Measurements from ENCODE around the gene WSCD2. TPM values are rescaled to one million over a fixed set of nuclear protein-coding genes. Genes with fewer than 3 reads are reported as not detected.
A peak's percentile ranks its signal among the peaks of the same experiment; 100 is the strongest.

WSCD2 gene
- total RNA-seq, 3 donors from 2014 or later = 0.53 to 2.0 (median 0.72) TPM

- TF ChIP-seq CTCF (IDR thresholded peaks at IDR 0.05) = no peak
- Histone ChIP-seq H3K4me3 (no peak overlapping the region), H3K4me1 (ENCODE audit: low read depth) (no peaks in the 10 kb centered on the region), H3K9me3 (no peaks in the 10 kb centered on the region), H3K36me3 (ENCODE audit: low read depth) (no peaks in the 10 kb centered on the region)
- ATAC-seq = peak; percentile 28
- DNase-seq = no peak
- intact Hi-C loops (cut with DNase I, micrococcal nuclease) = no loop called here
Measured at GRCh38 chr12:108297895-108298760, 169.0 kb downstream of the WSCD2 start.

GRCh38 chr12:108298761-108299275 is 169.7 kb downstream of the WSCD2 start:
- H3K4me1 ChIP-seq (ENCODE audit: low read depth) = no peaks in the 10 kb centered on the region
- DNase-seq = no peak
- ATAC-seq = no peak
- intact Hi-C loops (cut with DNase I, micrococcal nuclease) = no loop called here
- H3K36me3 ChIP-seq (ENCODE audit: low read depth) = no peaks in the 10 kb centered on the region
- no peak for TF ChIP-seq CTCF (IDR thresholded peaks at IDR 0.05)
- H3K9me3 ChIP-seq = no peaks in the 10 kb centered on the region
- no peak overlapping the region for H3K4me3 ChIP-seq

- intact Hi-C loops (cut with DNase I, micrococcal nuclease) = no loop called here
- Histone ChIP-seq H3K4me3 (no peak overlapping the region), H3K9me3 (no peaks in the 10 kb centered on the region), H3K4me1 (ENCODE audit: low read depth) (no peaks in the 10 kb centered on the region), H3K36me3 (ENCODE audit: low read depth) (no peaks in the 10 kb centered on the region)
- ATAC-seq = no peak
- no peak for TF ChIP-seq CTCF (IDR thresholded peaks at IDR 0.05)
- no peak for DNase-seq
Measured at GRCh38 chr12:108299516-108299915, 170.4 kb downstream of the WSCD2 start.

Other genes starting within 250 kb of the WSCD2 start
- 10 to 100 TPM in 2 of 3 donors, 1 to 10 TPM in 1; 4.4 to 15.7 (median 10.8) TPM for gene CMKLR1, start 210.0 kb downstream of the WSCD2 start, total RNA-seq

All from mucosa of descending colon (tissue), 3 donors.